Measurements from ENCODE around the gene LGR5.

Gene LGR5

DNA sequence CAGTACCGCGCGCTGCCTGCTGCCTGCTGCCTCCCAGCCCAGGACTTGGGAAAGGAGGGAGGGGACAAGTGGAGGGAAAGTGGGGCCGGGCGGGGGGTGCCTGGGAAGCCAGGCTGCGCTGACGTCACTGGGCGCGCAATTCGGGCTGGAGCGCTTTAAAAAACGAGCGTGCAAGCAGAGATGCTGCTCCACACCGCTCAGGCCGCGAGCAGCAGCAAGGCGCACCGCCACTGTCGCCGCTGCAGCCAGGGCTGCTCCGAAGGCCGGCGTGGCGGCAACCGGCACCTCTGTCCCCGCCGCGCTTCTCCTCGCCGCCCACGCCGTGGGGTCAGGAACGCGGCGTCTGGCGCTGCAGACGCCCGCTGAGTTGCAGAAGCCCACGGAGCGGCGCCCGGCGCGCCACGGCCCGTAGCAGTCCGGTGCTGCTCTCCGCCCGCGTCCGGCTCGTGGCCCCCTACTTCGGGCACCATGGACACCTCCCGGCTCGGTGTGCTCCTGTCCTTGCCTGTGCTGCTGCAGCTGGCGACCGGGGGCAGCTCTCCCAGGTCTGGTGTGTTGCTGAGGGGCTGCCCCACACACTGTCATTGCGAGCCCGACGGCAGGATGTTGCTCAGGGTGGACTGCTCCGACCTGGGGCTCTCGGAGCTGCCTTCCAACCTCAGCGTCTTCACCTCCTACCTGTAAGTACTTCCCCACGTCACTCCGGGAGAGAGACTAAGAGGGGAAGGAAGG is at the start of gene LGR5:
Gene LGR5 (plus strand): TSS at position 186 of the 732 bp plus-strand sequence. CDS start 283 bp downstream, at position 469.
- DNase-seq (ENCODE audit: low read depth in 2 of 2): peak in 1 of 2 donors; percentile 7

DNA sequence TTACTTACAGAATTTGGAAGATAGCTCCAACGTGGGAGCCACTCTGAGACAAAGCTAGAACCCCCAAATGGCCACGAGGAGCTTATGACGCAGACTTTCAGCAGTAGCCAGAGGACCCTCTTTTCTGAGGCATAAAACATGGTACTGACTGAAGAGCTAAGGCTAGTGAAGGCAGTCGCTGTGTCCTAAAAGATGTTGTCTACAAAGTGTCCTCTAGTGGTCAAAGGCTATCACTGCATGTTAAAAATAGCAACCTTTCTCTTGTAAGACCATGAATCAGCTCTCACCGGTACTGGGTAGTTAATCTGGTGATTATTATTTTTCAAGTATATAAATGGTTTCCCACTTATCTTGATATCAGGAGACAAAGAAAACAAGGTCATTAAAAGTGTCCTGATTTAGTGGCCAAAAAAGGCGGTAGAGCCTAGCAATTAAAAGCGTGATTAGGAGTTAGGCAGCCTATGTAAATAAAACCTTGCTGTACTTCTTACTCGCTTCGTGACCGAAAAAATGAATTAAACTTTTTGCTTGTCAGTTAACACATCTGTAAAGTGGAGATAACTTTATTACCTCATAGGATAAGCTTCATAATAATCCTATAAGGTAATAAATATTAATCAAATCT is 47.0 kb upstream of the LGR5 start:
- no peak for DNase-seq (ENCODE audit: low read depth in 2 of 2)

DNA sequence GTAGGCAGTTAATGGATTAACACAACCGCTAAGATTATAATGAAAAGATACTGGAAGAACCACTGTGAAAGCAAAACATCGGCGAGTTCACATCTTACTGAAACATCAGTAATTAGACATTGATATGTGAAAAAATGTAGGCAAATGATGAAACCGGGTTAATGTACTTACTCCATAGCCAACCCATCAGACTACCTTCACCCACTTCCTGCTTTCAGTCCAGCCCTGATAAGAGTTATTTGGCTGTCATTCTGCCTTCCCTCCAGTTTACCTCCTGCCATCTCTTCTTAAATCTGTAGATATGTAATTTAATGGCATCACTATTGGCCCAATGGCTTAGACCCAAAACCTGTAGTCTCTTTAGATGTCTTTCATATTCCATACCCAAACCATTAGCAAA is 46.0 kb upstream of the LGR5 start:
- DNase-seq (ENCODE audit: low read depth in 2 of 2): no peak

DNA sequence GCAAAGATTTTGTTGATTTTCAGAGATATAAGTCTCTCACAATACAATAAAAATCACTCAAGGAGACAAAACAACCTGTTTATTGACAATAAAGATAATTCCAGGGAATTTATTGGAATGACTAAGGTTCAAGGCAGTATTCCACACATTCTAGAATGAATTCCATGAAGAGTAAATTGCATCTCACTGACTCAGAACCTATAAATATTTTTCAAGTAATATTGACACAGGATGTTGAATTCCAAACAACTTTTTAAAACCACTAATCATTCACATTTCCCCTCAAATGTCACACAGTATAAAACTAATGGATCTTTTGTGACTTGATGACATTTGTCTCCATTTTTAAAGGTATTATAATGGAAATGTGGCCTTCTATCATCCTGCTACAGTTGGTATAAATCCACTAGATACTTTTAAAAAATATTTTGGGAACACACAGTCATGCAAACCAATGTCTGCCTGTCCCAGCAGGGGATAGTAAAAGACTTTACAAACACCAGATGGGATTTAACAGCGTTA is 42.1 kb upstream of the LGR5 start:
- DNase-seq (ENCODE audit: low read depth in 2 of 2): no peak

DNA sequence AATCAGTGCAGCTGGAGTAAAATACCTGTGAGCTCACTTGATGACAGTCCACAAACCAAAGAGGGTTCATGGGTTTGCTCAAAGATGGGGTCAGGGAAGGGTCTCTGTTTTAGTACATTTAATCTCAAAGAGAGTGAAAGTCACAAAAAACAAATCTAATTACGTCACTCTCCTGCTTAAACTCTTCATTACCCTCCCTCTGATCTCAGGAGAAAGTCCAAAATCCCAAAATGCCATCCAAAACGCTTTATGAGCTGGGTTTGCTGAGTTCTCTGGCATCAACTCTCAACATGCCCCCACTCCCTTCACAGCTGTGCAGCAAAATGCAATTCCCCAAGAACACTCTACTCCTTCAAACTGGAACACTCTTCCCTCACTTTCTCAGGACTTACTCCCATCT is 40.4 kb upstream of the LGR5 start:
- DNase-seq (ENCODE audit: low read depth in 2 of 2): no peak

DNA sequence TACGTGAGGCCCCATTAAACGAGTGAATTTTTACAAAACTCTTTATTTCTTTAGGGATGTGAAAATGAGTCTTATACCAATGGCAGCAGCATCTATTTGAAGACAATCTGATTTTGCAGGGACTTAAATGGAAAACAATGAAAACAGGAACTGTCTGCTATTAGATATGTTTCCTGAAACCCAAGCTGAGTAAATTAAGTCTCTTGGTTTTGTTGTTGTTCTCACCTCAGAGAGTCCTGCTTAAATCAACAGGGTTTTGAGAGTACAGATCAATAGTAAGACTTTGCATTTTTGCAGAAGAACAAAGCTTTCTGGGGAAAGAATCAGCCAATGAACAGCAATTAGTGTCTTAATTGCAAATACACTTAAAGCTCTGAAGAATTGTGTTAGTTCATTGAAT is 39.1 kb upstream of the LGR5 start:
- DNase-seq (ENCODE audit: low read depth in 2 of 2): no peak

DNA sequence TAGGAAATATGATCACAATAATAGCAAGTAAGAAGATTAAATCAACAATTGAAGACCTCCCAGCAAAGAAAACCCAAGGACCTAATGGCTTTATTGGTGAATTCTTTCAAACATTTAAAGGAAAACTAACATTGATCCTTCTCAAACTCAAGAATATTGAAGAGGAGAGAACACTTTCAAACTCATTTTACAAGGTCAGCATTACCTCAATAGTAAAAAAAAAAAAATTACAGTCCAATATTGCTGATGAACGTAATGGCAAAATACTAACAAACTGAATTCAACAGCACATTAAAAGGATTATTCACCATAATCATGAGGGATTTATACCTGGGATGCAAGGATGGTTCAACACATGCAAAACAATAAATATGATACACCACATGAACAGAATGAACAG is 33.7 kb upstream of the LGR5 start:
- DNase-seq (ENCODE audit: low read depth in 2 of 2): no peak

- DNase-seq (ENCODE audit: low read depth in 2 of 2): no peak
These were observed 31.9 kb upstream of the LGR5 start for GRCh38 chr12:71407732-71408131.

- DNase-seq (ENCODE audit: low read depth in 2 of 2): no peak
These were observed 28.8 kb upstream of the LGR5 start for GRCh38 chr12:71410844-71411243.

GRCh38 chr12:71411635-71412034 is 28.0 kb upstream of the LGR5 start:
- no peak for DNase-seq (ENCODE audit: low read depth in 2 of 2)

DNA sequence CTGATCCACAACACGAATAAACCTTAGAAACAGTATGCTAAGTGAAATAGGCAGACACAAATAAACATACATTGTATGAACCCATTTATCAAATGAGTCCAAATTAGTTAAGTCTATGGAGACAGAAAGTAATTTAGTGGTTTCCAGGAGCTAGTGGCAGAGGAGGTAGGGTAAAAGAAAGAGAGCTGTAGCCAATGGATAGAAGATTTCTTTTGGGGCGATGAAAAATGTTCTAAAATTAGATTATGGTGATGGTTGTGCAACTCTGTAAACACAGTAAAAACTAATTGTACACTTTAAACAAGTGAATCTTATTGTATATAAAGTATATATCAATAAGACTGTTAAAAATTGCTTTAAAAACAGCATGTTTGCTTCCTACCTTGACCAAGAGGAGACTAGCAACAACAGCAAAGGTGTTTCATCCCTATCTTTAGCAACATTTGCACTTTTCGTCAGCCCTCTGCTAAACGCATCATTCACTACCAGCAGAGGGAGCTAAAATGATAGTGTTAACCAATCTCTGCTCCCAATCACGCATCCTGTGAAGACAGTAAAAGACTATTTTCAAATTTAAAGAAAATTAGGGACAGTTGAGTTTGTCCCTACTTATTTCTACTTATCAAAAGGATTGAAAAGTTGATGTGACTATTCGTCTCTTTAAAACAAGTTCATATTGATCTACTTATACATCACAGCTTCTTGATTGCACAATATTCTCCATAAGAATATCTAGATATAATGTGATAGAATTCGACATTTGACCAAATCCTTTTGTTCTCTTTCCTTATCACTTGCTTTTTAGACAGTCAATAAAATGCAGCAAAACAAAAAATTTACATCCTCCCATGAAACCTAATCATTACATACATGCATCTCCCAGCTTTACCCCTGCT is 24.0 kb upstream of the LGR5 start:
- peak in 1 of 2 donors; percentile 11 for DNase-seq (ENCODE audit: low read depth in 2 of 2)

DNA sequence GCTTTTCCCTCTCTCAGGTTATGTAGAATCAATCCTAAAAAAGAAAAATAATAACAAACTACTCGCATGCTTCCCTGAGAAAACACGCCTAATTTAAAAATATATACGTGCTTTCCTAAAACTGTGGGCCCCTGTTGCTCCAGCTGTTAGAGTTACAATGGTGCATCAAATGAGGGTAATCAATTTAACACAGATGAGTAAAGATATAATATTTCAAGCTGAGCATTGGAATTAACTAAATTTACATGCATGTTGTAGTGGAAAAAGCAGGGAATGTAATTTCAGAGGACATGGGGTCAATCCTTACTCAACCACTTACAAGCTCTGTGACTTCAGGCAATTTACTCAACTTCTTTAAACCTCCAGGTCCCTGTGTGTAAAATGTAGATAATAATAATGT is 22.4 kb upstream of the LGR5 start:
- no peak for DNase-seq (ENCODE audit: low read depth in 2 of 2)

DNA sequence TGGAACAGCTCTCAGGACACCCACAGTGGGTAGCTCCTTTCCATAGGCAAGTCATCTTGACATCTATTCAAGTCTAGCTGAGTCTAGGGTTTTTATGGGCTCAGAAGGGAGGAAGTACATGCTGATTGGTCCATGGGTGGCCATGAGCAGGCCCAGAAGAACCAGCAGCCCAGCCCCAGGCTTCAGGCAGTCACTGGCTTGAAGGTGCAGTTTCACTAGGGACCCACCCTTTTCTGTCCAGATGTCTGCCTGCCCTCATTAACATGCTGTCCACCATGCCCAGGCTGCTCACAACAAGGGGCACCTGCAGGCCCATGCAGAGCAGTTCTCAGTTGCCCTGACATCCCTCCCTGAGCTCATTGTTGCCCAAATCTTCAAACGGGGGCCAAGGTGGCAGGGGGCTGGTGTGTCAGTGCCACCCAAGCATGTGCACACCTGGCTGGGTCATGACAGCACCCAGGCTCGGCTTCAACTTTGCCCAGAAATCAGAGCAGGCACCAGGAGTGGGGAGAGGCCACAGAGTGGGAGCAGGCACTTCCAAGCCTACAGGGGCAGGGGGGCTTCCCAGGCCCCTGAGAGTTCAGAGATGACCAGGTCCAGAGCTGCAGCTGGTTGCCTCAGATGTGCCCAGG is 18.7 kb upstream of the LGR5 start:
- DNase-seq (ENCODE audit: low read depth in 2 of 2): no peak

DNA sequence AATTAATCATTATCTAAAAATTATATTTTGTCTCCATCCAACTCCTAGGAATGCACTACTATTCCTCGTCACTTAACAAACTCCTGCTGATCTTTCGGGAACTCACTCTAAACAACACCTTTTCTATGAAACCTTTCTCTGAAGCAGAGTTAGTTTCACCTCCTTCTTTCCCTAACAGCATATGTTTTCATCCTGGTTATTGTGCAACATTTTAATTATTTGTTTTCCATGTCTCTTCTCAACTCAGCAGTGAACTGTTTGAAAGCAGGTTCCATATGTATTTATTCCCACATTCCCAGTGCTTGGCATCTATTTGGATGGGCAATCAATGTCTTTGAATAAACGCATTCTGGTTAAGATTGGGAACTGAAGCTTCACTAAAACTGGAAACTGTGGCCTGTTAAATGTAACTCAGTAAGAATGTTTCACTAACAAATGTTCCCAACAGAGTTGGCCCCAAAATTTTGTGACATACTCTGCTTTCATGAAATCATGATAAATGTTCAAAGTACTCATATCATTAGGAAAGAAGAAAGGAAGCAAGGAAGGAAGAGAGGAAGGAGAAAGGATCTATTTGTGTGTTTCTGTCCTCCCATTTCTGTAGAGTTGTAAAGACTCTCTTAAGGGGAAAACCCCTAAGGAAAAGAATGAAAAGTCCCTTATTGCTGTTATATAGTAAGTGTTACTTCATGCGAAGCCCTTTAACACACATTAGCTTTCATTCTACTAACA is 13.9 kb upstream of the LGR5 start:
- DNase-seq (ENCODE audit: low read depth in 2 of 2): no peak

DNA sequence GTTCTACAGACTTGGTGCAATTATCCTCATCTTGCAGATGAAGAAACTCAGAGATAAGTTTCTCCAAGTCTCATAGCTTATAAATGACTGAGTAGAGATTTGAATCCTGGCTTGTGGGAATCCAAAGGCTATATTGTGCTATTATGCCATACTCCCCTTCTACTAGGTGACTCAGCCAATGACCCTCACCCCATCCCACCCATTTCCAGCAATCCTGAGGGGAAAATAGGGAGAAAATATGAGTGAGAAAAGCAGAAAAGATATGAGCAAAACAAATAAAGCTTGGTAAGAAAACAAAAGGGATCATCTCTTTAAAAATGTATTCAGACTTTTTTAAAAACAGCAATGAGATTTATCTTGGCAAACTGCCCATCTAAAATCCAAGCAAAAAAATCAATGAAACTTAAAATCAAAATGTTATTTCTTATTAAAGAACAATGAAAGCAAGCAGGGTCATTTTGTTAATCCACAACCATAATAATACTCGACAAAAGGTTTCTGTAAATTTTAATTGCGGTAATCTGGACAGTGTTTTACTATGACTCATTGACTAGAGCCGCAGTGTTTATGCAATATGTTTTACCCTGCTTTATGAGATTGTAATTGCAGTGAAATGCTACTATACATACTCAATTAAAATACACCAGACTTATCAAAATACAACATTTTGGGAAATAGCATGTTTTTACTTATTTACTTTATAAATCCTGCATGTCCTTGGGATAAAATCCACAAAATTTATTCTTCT is 13.1 kb upstream of the LGR5 start:
- no peak for DNase-seq (ENCODE audit: low read depth in 2 of 2)

GRCh38 chr12:71430756-71431155 is 8.8 kb upstream of the LGR5 start:
- DNase-seq (ENCODE audit: low read depth in 2 of 2): no peak

DNA sequence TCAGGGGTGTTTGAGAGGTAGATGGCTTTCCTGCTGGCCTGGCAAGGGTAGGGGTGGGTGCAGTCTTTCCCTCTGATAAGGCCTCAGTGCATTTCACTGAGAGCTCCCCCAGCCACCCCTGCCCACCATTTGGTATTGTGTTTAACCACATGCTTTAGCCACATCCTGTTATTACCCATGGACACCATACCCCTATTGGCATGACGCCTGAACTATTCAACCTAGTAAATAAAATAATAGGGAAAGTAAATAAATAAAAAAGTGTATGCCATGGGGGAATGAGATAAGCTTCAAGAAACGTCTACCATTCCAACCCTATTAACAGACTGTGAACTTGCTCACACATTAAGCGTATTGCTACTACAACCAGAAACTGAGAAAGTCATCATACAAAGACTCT is 7.6 kb upstream of the LGR5 start:
- DNase-seq (ENCODE audit: low read depth in 2 of 2): no peak

DNA sequence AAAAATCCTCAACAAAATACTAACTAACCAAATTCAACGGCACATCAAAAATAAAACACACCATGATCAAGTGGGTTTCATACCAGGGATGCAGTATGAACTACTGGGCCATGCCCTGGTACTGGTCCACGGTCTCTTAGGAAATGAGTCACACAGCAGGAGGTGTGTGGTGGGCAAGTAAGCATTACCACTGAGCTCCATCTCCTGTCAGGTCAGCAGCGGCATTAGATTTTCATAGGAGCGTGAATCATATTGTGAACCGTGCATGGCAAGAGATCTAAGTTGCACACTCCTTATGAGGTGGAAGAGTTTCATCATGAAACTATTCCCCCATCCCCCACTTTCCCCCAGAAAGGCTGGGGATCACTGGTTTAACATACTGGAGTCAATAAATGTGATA is 6.7 kb upstream of the LGR5 start:
- no peak for DNase-seq (ENCODE audit: low read depth in 2 of 2)

GRCh38 chr12:71436696-71437095 is 2.9 kb upstream of the LGR5 start:
- DNase-seq (ENCODE audit: low read depth in 2 of 2): no peak

DNA sequence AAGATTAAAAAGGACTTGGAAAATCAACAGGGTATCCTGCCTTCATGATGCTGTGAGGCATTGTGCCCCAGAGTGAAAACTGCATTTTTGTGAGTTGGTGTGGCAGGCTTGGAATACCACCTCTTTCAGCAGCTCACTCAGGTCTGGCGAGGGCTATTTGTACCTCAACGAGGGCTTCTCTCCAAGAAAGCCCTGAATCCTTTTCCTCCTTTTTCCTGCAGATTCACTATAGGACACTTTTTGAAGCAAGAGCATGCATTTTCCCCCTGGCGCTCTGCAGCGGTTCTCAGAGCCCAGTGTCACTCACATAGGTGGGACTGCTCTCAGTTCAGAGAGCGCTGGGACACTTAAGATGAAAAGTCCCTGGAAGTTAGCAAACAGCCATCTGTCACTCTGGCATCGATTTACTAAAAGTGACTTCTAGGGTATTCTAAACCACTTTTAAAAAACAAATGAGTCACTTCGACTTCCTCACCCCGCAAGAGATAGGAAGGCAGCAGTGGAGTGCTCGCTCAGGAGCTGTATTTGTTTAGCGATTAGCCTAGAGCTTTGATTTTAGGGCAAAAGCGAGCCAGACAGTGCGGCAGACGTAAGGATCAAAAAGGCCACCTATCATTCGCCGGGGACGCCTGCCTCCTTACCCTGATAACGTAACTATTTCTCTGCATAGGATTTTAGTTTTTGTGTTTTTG is 782 bp upstream of the LGR5 start:
- no peak for DNase-seq (ENCODE audit: low read depth in 2 of 2)

Measured in stimulated activated CD4-positive, alpha-beta T cell treated with anti-CD3 and anti-CD28 coated beads, Interleukin-15, amount 100 ng/mL, for 48 hours (primary cell).